Measurements from ENCODE around the gene UGDH.

Gene UGDH

DNA sequence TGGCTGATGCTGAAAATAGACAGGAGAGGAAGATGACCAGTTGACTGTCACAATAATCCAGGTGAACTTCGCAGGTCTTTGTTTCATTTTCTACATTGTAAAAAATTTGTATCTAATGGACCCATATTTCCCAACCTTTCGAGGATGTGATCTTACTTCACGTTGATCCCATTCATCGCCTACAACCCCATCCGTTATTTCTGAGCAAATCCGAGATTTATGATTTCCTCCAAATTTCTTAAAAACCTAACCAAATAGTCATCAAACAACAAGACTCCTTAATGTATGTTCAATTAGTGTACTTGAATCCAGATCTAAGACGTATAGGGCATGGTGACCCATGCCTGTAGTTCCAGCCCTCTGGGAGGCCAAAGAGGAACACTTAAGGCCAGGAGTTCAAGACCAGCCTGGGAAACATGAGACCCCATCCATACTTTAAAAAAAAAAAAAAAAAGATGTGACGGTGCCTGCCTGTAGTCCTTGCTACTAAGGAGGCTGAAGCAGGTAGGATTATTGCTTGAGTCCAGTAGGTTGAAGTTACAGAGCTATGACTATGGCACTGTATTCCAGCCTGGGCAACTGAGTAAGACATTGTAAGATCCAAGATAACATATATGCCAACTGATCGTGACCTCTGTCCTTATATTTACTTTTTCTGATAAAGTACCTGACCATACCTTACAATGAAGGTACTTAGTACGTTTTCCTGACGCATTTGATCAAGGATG, 74.2 kb downstream of the UGDH start:
- no peak for DNase-seq (ENCODE audit: low read depth, low spot score)

DNA sequence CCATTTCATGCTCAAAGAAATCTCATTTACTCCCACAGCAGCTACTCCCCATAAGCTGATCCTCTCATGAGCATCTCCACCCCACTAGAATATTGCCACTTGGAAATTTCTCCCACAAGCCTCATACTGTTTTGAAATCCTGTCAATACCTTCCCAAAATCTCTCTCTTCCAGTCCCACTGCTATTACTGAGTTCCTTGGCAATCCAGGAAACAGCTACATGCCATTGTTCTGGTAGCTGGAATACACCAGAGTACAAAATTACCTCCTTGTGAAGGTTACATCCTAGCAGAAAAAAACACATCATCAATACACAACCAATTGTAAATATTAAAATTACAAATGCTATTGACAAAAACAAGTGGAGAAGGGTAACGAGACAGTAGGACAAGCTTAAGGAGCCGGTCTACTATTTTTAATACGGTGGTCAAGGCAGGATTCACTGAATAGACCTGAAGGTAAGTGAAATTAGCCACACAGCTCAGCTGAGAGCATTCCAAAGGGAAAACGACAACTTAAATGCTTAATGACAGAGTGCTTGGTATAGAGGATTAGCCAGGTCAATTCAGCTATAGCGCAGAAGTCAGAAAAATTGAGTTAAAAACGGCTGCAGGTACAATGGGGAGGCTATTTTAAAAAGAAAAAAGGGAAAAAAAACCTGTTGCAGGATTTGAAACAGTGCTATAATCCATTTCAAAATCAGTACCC, 74.9 kb downstream of the UGDH start:
- DNase-seq (ENCODE audit: low read depth, low spot score): no peak

DNA sequence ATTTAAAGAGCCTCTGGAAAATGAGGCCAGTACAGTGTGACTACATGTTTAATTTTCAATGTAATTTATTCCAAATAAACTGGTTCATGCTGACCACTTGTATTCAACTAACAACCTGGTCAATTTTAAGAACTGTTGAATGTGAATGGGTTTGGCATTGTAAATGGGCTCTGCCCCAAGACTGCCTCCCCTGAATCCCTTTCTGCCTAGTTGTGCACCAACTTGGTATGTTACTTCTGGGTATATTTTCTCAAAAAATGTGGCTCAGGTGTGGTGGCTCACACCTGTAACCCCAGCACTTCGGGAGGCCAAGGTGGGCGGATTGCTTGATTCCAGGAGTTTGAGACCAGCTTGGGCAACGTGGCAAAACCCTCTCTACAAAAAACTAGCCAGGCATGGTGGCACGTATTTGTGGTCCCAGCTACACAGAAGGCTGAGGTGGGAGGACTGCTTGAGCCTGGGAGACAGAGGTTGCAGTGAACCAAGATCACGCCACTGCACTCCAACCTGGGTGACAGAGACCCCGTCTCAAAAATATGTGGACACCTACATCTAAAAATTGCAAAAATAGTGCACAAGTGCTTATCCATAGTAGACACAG, 75.7 kb downstream of the UGDH start:
- no peak for DNase-seq (ENCODE audit: low read depth, low spot score)

DNA sequence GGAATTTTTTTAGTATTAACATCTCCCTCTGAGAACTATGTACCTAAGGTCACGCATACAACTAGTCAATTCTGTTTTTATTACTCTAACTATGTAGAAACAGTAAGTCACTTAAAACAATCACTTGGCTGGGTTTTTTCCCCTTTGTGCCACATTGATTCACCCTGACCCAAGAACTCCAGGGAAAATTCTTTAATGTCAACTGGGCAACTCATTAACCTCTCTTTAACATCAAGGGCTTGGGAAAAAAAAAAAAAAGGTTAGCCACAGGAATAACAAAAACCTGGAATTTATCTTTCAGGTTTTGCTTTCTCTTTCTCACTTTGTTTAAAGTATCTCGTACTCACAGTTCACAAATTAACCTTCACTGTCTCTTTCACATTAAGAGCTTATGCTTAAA, 76.6 kb downstream of the UGDH start:
- DNase-seq (ENCODE audit: low read depth, low spot score): no peak

Measured in smooth muscle cell of the brain vasculature (primary cell).